Ishikawa (cell line): ENCODE data around the gene USHBP1.

Experiments used
- CEBPB ChIP-seq: IDR thresholded peaks from 2 replicates; pipeline ENCODE4 v1.6.1; 2012
- CREB1 ChIP-seq: IDR thresholded peaks from 2 replicates; pipeline ENCODE4 v1.6.1; 2012; ENCODE audit warnings: low read depth
- EGR1 ChIP-seq: IDR thresholded peaks from 2 replicates; pipeline ENCODE4 v1.6.1; 2012
- EP300 ChIP-seq: IDR thresholded peaks from 2 replicates; pipeline ENCODE4 v1.6.1; 2012; ENCODE audit warnings: borderline replicate concordance
- MAX ChIP-seq: IDR thresholded peaks from 2 replicates; pipeline ENCODE4 v1.6.1; 2012
- RAD21 ChIP-seq: IDR thresholded peaks from 2 replicates; pipeline ENCODE4 v1.6.1; 2012; ENCODE audit warnings: low read depth
- TAF1 ChIP-seq: IDR thresholded peaks from 2 replicates; pipeline ENCODE4 v1.6.1; 2012; ENCODE audit warnings: low read depth, mild to moderate bottlenecking
- TEAD4 ChIP-seq: IDR thresholded peaks from 2 replicates; pipeline ENCODE4 v1.6.1; 2012
- USF1 ChIP-seq: IDR thresholded peaks from 2 replicates; pipeline ENCODE4 v1.6.1; 2012
- YY1 ChIP-seq: IDR thresholded peaks from 2 replicates; pipeline ENCODE4 v1.6.1; 2012; ENCODE audit warnings: low read depth
- ZBTB7A ChIP-seq: IDR thresholded peaks from 2 replicates; pipeline ENCODE4 v1.6.1; 2012; ENCODE audit warnings: low read depth

GRCh38 chr19:17279436-17279835 is 14.9 kb upstream of the USHBP1 start:
- TF ChIP-seq EGR1 (no peak), TEAD4 (no peak), TAF1 (no peak), CEBPB (no peak), YY1 (no peak), USF1 (no peak), EP300 (no peak), MAX (no peak), RAD21 (no peak), CREB1 (no peak), ZBTB7A (no peak)
